GM21526 (cell line): ENCODE measurements around the gene ALDH9A1.

Source experiments
- ATAC-seq: cut with Tn5 transposase; IDR thresholded peaks from one replicate; pipeline ENCODE4 v1.9.1; 2021; ENCODE audit warnings: moderate library complexity; ENCODE audit not compliant: unreplicated experiment, low FRiP score

ALDH9A1 gene

DNA sequence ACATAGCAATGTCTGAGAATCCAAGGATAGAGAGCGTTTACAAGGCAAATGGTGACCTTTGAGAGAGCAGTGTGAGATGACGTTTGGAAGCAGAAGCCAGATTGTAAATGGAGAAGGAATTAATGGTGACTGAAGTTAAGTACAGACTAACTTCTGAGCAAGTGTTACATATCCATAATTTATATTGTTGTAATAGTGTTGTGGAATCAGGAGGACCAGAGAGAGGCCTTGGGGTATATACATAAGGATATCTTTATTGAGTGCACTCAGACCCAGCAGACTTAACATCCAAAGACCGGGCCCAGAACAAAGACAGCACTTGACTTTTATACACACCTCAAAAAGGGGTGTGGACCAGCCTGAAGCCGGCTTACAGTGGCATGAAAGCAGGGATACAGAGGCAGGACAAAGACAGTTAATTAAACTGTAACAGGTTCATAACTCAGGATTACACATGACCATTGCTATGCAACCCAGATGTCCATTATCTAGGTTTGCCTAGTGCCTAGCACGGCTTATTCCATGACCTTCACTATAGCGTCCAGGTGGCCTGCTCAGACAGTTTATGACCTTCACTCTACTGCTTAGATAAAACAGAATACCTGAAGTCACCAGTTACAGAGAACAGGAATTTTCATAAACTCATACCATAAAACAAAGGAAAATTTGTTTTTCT is 70.1 kb downstream of the ALDH9A1 start:
- no peak for ATAC-seq

DNA sequence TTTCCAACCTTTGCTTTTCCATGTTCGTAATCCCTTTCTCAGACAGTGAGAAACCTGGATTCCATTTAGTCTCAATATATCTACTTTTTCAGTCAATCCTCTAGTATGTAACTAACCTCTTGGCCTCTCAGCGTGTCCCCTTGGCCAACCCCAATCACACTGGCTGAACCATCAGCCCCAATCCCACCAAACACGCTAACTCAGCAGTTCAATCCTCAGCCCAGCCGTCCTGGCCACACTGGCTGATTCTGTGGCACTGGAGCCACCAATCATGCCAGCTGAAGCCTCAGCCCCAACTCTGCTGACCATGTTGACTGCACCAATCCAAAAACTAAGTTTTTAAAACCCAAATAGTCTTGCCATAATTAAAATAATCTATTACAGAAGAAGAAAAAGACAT is 73.9 kb downstream of the ALDH9A1 start:
- ATAC-seq: no peak

DNA sequence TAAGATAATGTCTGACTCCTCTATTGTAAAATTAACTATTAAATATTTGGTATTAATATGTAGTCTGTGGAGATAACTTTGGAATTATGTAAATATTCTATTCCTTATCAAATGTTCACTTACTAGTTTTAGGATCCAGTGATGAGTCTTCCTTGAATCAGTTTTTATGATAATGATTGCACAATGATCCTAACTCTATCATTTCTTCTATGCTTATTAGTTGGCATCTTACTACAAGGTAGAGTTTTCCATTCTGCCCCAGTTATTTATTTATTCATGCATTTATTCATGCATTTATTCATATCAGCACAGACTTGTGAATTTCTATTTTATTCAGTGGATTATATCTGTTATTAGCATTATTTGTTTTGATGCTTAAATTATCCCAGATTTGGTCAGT is 74.7 kb downstream of the ALDH9A1 start:
- ATAC-seq: no peak

- no peak for ATAC-seq
These were observed 78.7 kb downstream of the ALDH9A1 start for GRCh38 chr1:165619647-165620151.

DNA sequence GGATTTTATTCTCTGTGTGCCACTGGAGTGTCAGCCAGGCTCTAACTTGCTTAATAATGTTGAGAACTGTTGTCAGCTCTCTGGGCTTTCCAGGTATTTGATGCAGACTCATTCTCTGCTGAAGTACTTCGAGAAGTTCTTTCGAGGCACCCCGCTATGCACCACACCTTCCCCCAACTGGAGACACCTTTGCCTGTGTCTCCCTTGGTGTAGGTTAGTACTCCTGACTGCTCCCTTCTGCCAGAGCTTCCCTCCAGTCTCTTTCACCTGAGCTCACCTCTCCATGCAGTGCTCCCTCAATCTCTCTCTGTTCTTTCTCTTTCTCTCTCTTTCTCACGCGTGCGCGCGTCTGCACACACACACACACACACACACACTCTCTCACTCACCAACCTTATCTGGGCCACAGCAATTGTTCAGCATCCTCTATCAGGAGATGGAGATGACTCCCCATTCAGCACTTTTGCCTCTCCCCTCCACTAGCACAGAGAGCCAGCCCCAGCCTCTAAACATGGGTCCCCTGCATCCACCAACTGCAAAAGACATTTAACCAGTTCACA is 81.3 kb downstream of the ALDH9A1 start:
- no peak for ATAC-seq

- ATAC-seq: no peak
These were observed 82.2 kb downstream of the ALDH9A1 start for GRCh38 chr1:165616054-165616612.
